Esophagus squamous epithelium (tissue), 4 donors: Measurements from ENCODE around the gene NDEL1.

Experiments used
- POLR2A ChIP-seq, 4 donors: fragments of 450-650 bp; IDR thresholded peaks; one replicate each; pipeline ENCODE4 v1.6.1; 2017; ENCODE audit warnings: antibody characterized with exemption in 4 of 4, mild to moderate bottlenecking in 4 of 4, moderate library complexity in 3 of 4
- TF ChIP-seq, protein P1 (sequence below), 6 experiments: fragments of 450-650 bp in 4 of 6; fragments of 200-600 bp in 2 of 6; sonication (generic) in 2 of 6; IDR thresholded peaks; one replicate each; pipeline ENCODE4 v1.5.1; 2016 to 2019; ENCODE audit warnings: antibody characterized with exemption in 6 of 6, mild to moderate bottlenecking in 4 of 6, moderate library complexity in 4 of 6

GRCh38 chr17:8413328-8413727 lies 22.4 kb upstream of the NDEL1 start:
- TF ChIP-seq, protein P1, sequence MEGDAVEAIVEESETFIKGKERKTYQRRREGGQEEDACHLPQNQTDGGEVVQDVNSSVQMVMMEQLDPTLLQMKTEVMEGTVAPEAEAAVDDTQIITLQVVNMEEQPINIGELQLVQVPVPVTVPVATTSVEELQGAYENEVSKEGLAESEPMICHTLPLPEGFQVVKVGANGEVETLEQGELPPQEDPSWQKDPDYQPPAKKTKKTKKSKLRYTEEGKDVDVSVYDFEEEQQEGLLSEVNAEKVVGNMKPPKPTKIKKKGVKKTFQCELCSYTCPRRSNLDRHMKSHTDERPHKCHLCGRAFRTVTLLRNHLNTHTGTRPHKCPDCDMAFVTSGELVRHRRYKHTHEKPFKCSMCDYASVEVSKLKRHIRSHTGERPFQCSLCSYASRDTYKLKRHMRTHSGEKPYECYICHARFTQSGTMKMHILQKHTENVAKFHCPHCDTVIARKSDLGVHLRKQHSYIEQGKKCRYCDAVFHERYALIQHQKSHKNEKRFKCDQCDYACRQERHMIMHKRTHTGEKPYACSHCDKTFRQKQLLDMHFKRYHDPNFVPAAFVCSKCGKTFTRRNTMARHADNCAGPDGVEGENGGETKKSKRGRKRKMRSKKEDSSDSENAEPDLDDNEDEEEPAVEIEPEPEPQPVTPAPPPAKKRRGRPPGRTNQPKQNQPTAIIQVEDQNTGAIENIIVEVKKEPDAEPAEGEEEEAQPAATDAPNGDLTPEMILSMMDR (IDR thresholded peaks at IDR 0.05): no peak
- no peak for TF ChIP-seq POLR2A (IDR thresholded peaks at IDR 0.05)
